Activated CD8-positive, alpha-beta memory T cell treated with anti-CD3 and anti-CD28 coated beads, Interleukin-2, amount 50 U/mL, for 48 hours (primary cell): ENCODE results near the gene OR52M1.
"Not testable (repeated sequence)": the region's sequence is repeated elsewhere in the genome, so short reads cannot be mapped to it uniquely, and the experiment has no call there.

Experiments used
- DNase-seq: peaks from one replicate; pipeline ENCODE4 v3.0.0-alpha.2; 2020

The OR52M1 gene

GRCh38 chr11:4544891-4545290, at the start of gene OR52M1:
Gene OR52M1, plus strand, starts transcription at chr11:4545191. Its CDS starts 0 bp downstream, at chr11:4545191.
- DNase-seq = no peak

- no peak for DNase-seq
Observed at GRCh38 chr11:4495487-4495886, 49.5 kb upstream of the OR52M1 start.

- DNase-seq = no peak
Observed at GRCh38 chr11:4495986-4496385, 49.0 kb upstream of the OR52M1 start.

- no peak for DNase-seq
Observed at GRCh38 chr11:4496557-4497248, 48.3 kb upstream of the OR52M1 start.

- no peak for DNase-seq
Observed at GRCh38 chr11:4508886-4509285, 36.1 kb upstream of the OR52M1 start.

- DNase-seq = no peak
Observed at GRCh38 chr11:4511282-4512245, 33.4 kb upstream of the OR52M1 start.

- no peak for DNase-seq
Observed at GRCh38 chr11:4514196-4514595, 30.8 kb upstream of the OR52M1 start.

GRCh38 chr11:4522339-4522738, 22.7 kb upstream of the OR52M1 start:
- no peak for DNase-seq

GRCh38 chr11:4522752-4523151, 22.2 kb upstream of the OR52M1 start:
- DNase-seq = no peak

- DNase-seq = no peak
Observed at GRCh38 chr11:4523666-4524065, 21.3 kb upstream of the OR52M1 start.

GRCh38 chr11:4527926-4528325, 17.1 kb upstream of the OR52M1 start:
- DNase-seq = no peak

- not testable (repeated sequence) for DNase-seq
Observed at GRCh38 chr11:4531686-4532085, 13.3 kb upstream of the OR52M1 start.

GRCh38 chr11:4539603-4540219, 5.3 kb upstream of the OR52M1 start:
- peak; percentile 55 for DNase-seq

- DNase-seq = no peak
Observed at GRCh38 chr11:4541071-4541470, 3.9 kb upstream of the OR52M1 start.

- DNase-seq = no peak
Observed at GRCh38 chr11:4543561-4543960, 1.4 kb upstream of the OR52M1 start.

GRCh38 chr11:4546878-4547277, 1.9 kb downstream of the OR52M1 start:
- DNase-seq = no peak

GRCh38 chr11:4547416-4547815, 2.4 kb downstream of the OR52M1 start:
- no peak for DNase-seq

GRCh38 chr11:4551346-4551979, 6.5 kb downstream of the OR52M1 start:
- no peak for DNase-seq

- DNase-seq = no peak
Observed at GRCh38 chr11:4559527-4560440, 14.8 kb downstream of the OR52M1 start.

- no peak for DNase-seq
Observed at GRCh38 chr11:4560467-4560866, 15.5 kb downstream of the OR52M1 start.

- DNase-seq = no peak
Observed at GRCh38 chr11:4565371-4565770, 20.4 kb downstream of the OR52M1 start.

- no peak for DNase-seq
Observed at GRCh38 chr11:4569075-4569474, 24.1 kb downstream of the OR52M1 start.
